GM18526 (cell line): ENCODE data around the gene GALNT2.

Experiments
- POLR2A ChIP-seq: IDR thresholded peaks from 3 replicates; pipeline ENCODE4 v1.6.1; 2011; ENCODE audit not compliant: insufficient read length; ENCODE audit errors: extremely low read depth

Gene GALNT2

DNA sequence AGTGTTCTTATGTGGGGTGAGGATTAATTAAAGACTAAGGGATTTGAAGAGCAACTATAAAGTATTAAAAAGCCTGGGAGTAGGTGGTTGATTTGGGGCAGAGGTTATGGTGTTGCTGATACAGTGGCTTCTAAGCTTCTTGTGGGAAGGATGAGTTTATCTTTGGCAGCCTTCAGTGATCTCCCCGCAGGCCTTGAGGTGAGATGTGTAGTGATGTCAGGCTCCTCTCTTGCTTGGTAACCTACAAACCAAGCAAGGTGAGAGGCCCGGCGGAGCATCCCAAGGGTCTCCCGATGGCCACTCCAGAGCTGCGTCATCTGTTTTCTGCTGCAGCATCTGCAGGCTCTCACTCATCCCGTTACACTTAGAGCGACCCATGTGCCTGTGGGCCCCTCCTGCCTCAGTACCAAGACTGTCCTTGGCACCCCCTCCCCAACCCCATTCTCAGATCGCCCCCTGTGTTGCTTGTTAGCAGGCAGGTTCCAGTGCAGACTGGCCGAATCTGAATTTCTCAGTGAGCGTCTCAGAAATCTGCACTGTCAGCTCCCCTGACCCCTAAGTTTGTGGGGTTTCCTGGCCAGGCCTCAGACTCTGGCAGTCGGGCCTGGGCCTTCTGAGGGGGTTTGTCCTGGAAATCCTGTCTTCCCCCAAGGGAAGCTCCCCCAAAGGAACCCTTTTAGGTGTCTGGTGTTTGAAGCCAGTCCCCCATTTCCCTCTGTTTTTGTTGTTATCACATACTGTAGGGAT is 77.9 kb downstream of the GALNT2 start:
- no peak for TF ChIP-seq POLR2A

DNA sequence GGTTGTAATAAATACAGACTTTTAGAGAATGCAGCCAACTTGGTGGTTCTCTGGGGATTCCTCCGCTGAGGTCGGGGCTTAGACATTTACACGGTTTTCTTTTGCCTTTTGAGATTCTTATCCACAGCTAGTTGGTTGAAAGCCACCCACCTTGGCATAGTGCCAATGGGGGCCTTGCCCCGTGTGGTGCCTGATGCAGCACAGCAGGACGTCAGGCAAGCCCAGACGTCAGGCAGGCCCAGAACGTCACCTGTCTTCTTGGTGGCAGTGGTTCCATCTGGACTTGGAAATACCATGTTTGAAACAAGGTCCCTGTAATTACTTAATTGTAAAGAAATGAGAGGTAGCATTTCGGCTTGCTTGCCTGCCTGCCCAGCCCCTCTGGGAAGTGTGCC is 78.5 kb downstream of the GALNT2 start:
- no peak for TF ChIP-seq POLR2A

DNA sequence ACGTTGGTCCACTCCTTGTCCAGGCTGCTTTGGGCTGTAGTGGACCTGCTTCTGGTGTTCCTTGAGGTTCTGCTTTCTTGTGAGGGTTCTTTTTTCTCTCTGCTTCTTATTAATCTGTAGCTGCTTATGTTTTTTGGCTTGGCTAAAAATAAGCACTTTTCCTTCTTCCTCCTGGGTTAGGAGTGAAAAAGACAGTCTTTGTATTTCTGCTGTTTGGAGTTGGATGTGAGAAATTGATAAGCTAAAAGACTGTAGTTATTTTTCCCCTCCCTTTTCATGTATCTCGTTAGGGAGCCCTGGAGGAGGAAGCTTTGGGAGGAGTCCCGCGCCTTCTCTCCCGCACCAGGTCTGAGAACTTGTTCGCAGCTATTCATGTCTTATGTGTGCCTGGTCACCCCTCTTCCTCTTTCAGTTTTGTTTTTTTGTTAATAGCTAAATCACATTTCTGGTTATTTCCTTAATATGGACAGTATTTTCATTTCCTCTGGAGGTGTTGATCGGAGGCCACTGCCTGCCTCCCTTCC is 79.0 kb downstream of the GALNT2 start:
- TF ChIP-seq POLR2A = no peak

- TF ChIP-seq POLR2A = no peak
Observed at GRCh38 chr1:230146709-230147108, 79.7 kb downstream of the GALNT2 start.

- no peak for TF ChIP-seq POLR2A
Observed at GRCh38 chr1:230147253-230148125, 80.5 kb downstream of the GALNT2 start.

- no peak for TF ChIP-seq POLR2A
Observed at GRCh38 chr1:230148126-230148652, 81.2 kb downstream of the GALNT2 start.

- no peak for TF ChIP-seq POLR2A
Observed at GRCh38 chr1:230148768-230149469, 81.9 kb downstream of the GALNT2 start.

DNA sequence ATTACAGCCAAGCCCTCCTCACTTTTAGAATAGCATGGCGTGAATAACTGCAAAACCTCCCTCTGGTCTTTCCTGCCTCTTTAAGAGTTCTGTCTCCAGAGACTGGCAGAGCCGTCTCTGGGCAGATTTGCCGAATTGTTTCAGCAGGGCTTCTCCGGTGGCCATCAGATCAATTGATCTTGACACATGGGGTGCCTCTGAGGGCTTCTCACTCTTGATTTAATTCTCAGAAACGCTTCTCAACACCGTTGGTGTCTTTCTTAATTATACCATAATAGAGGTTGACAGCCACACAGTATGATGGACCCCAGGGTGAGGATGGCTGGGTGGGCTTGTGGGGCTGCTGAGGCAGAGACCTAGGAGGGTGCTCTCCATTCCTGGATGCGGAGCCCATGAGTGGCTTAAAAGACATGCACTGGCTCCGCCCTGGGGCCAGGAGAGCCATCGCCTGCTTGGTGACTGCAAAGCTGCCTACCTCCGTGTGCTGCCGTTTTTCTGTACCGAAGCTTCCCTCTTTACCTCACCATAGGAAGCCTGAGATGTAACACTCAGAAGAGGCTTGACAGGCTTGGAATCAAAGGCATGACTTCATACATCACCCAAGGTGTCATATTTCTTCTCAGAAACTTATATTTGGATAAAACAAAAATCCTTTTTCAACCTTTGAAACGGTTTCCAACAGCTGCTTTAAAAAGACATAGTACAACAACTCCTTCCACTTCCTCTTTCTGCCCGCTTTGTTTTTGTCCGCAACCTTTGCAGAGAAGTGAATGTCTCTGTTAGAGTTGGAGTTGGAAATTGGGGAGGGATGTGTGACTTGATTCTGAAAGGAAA is 82.9 kb downstream of the GALNT2 start:
- TF ChIP-seq POLR2A = no peak

GRCh38 chr1:230150615-230151014 is 83.6 kb downstream of the GALNT2 start:
- no peak for TF ChIP-seq POLR2A

- no peak for TF ChIP-seq POLR2A
Observed at GRCh38 chr1:230151924-230152468, 85.0 kb downstream of the GALNT2 start.

GRCh38 chr1:230152999-230153398 is 86.0 kb downstream of the GALNT2 start:
- TF ChIP-seq POLR2A = no peak

DNA sequence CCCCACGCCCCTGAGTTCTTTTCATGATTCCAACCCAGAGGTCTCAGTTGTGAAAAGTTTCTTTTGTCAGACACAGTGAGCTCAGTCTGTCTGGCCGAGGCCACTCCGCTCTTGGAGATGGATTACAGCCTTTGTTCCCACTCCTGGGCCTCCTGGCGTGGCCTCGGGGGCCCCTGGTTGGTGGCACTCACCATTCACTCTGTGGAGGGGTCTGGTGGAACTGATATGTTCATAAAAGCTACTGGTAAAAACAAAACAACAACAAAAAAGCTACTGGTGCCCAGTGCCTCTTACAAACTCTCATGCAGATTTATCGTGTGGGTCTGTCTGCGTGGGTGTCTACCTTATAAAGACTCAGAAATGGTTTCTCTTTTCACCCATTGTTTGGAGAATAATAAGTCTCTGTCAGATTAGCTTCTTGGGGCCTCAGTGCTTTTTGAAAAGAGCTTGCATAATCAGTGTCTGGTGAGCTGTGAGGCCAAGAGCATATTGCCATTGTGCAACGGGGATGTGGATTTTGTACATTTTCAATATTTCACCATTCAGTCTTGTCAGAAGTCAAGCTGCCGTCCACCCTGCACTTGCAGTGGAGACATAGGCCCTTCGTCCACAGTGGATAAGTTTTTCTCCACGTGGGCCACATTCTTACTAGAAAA is 86.7 kb downstream of the GALNT2 start:
- no peak for TF ChIP-seq POLR2A

DNA sequence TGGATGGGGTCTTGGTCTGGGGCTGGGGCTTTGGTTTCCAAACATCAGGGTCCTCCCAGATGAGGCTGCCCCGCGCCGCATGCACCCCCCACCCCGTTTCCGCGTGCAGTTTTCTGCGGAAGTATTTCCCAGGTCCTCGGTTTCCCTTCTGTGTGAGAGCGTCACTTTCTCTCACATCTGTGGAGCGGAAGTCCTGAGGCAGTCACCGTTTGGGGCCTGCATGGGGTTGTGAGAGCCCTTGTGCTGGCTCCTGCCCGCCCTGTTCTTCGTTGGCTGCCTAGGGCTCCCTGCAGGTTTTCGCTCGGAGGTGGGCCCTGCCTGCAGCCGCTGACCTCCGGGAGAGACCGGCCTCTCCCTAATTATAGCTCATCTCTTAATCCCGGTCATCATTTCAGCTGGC is 88.0 kb downstream of the GALNT2 start:
- TF ChIP-seq POLR2A = no peak

GRCh38 chr1:230156068-230156467 is 89.0 kb downstream of the GALNT2 start:
- TF ChIP-seq POLR2A = no peak
